Adrenal gland (tissue), 12 donors: Measurements from ENCODE around the gene ADIPOR2. TPM values are rescaled to one million over a fixed set of nuclear protein-coding genes. Genes with fewer than 3 reads are reported as not detected.

Experiments
- DNase-seq, 7 donors: peaks; one replicate each; pipeline ENCODE4 v3.0.0-alpha.2; 2019 to 2020
- H3K27ac ChIP-seq, 5 donors: fragments of 200-600 bp; sonication (generic) in 4 of 5; 1 replicate in 3 of 5; 2 replicates in 2 of 5; pipeline versions ENCODE4 v1.5.1 to v1.8.0; 2016 to 2020; ENCODE audit warnings: mild to moderate bottlenecking in 1 of 5
- H3K27me3 ChIP-seq: fragments of 200-600 bp; 2 replicates; pipeline ENCODE4 v1.8.0; 2021
- H3K36me3 ChIP-seq, 2 donors: fragments of 200-600 bp; replicated peaks in 1 of 2; 1 replicate in 1 of 2; 2 replicates in 1 of 2; pipeline versions ENCODE4 v1.5.1 to v1.8.0; 2018 to 2022
- H3K4me1 ChIP-seq, 2 donors: fragments of 200-600 bp; replicated peaks in 1 of 2; 1 replicate in 1 of 2; 2 replicates in 1 of 2; pipeline versions ENCODE4 v1.5.1 to v1.8.0; 2018 to 2021
- H3K4me3 ChIP-seq, 4 donors: fragments of 200-600 bp; sonication (generic) in 3 of 4; one replicate each; pipeline ENCODE4 v1.5.1; 2016 to 2018
- H3K9me3 ChIP-seq, 3 donors: fragments of 200-600 bp; sonication (generic) in 1 of 3; replicated peaks in 1 of 3; 1 replicate in 2 of 3; 2 replicates in 1 of 3; pipeline versions ENCODE4 v1.5.1 to v1.8.0; 2016 to 2021
- POLR2A ChIP-seq, 2 donors: fragments of 450-650 bp; IDR thresholded peaks; one replicate each; pipeline ENCODE4 v1.6.1; 2017; ENCODE audit warnings: antibody characterized with exemption in 2 of 2, mild to moderate bottlenecking in 2 of 2, moderate library complexity in 1 of 2
- WGBS, 4 donors: extraction: QIAGEN DNeasy Blood & Tissue Kit in 2 of 4; methylation state at CpG; one replicate each; pipeline versions ENCODE4 v1.1.5 to v1.1.7; 2013 to 2017; 5-methylcytosine and 5-hydroxymethylcytosine counted together
- intact Hi-C, 2 donors: fragments of 100-400 bp; cut with DNase I; formaldehyde crosslinking; loops; one replicate each; pipeline versions ENCODE4 v1.14.1 to v1.15.0; 2022 to 2023
- polyA plus RNA-seq, 3 donors: library from polyadenylated mRNA; stranded (reverse); fragments of 200-250 nt in 2 of 3; fragments of 350-450 nt in 1 of 3; fragmentation: Illumina TruSeq in 1 of 3; extraction: RNeasy Lipid Tissue Mini Kit (QIAGEN cat#74804) in 1 of 3; gene quantifications; one replicate each; pipeline ENCODE4 v1.2.3, GENCODE V29; 2013 to 2014
- total RNA-seq, 9 donors: library from RNA; depleted of rRNA in 4 of 9; stranded (reverse); fragments of >200 nt in 4 of 9; fragments of 120-200 nt in 1 of 9; fragmentation: NEBNext Ultra II Directional in 1 of 9; extraction: Animal tissue kit (Norgen Biotek cat#: 25700) in 1 of 9; gene quantifications; one replicate each; pipeline versions ENCODE4 v1.1.0 to v1.2.4, GENCODE V29; 2013 to 2023
- TF ChIP-seq, protein P1 (sequence below), 6 experiments: fragments of 450-650 bp in 4 of 6; fragments of 200-600 bp in 2 of 6; sonication (generic) in 1 of 6; IDR thresholded peaks; 1 replicate in 5 of 6; 2 replicates in 1 of 6; pipeline versions ENCODE4 v1.5.1 to v1.8.0; 2016 to 2021; ENCODE audit warnings: antibody characterized with exemption in 6 of 6, mild to moderate bottlenecking in 2 of 6, moderate library complexity in 1 of 6
- donor health status: healthy with polysubstance abuse.
- donor health status: Bipolar disorder and iron deficiency.
- donor health status: DM: yes; HTN: yes; CAD: no.
- donor health status: DM: no; HTN: no; CAD: no.
- donor health status: DM: no; HTN: no; CAD: no.
- donor health status: DM: yes; HTN: yes; CAD: no.

Gene ADIPOR2
- total and polyA plus RNA-seq, 12 donors: 46.2 to 214 (median 98.6) TPM

DNA sequence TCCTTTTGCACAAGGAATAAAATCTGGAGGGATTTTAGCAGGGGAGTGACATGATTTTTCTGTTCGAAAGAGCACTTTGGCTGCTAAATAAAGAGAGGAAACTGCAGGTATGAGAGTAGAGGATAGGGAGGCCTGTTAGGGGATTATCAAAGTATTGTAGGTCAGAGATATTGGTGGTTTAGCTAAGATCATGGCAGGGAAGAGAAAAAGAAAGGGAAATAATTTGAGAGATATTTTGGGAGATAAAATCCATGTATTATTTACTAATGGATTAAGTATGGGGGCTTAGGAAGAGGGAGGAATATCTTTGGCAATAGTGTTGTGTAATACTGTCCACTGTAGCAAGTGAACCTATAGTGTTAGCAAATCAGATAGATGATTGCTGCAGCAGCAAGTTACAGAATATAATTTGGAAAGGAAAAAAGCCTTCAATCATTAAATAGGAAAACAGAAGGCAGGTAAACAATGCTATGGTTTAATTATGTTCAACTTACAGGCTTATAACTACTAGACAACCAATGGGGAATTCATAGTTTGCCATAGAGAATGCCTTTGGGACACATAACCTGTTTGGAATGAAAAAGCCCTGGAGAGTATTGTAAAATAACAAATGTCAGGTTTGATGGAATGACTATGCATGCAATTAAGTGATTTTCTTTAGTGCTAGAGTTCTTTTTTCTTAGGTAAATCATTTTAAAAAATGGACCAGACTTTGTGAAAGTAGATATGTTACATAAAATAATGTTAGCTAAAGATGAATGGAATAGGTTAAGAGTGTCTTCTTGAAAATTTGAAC, 50.5 kb downstream of the ADIPOR2 start:
- DNase-seq: no peak
- Histone ChIP-seq H3K4me3 (no peak overlapping the region), H3K36me3 (no peaks in the 10 kb centered on the region), H3K27ac (no peak overlapping the region), H3K4me1 (peaks cover 33 to 55% of the 10 kb centered on the region in 2 donors), H3K9me3 (no peaks in the 10 kb centered on the region), H3K27me3 (no peaks in the 10 kb centered on the region)
- intact Hi-C loops: no loop called here
- 0 to 34% (median 16%) methylated on average over 1 of the region's 1 CpG for WGBS, 4 donors
- TF ChIP-seq, protein P1, sequence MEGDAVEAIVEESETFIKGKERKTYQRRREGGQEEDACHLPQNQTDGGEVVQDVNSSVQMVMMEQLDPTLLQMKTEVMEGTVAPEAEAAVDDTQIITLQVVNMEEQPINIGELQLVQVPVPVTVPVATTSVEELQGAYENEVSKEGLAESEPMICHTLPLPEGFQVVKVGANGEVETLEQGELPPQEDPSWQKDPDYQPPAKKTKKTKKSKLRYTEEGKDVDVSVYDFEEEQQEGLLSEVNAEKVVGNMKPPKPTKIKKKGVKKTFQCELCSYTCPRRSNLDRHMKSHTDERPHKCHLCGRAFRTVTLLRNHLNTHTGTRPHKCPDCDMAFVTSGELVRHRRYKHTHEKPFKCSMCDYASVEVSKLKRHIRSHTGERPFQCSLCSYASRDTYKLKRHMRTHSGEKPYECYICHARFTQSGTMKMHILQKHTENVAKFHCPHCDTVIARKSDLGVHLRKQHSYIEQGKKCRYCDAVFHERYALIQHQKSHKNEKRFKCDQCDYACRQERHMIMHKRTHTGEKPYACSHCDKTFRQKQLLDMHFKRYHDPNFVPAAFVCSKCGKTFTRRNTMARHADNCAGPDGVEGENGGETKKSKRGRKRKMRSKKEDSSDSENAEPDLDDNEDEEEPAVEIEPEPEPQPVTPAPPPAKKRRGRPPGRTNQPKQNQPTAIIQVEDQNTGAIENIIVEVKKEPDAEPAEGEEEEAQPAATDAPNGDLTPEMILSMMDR (IDR thresholded peaks at IDR 0.05): no peak
- no peak for TF ChIP-seq POLR2A (IDR thresholded peaks at IDR 0.05)

DNA sequence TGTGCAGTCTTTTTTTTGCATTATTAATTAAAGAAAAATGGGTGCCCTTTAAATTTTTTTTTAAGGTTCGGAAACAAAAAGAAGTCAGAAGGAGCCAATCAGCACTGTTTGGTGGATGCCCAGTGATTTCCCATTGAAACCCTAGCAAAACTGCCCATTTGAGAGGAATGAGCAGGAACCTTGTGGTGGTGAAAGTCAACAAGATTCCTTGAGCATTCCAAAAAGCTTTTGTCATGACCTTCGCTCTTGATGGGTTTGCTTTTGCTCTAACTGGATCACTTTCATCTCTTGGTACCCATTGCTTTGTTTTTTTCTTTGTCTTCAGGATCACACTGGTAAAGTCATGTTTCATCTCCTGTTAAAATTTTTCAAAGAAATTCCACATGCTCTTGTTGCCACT, 54.1 kb downstream of the ADIPOR2 start:
- no peaks in the 10 kb centered on the region for H3K36me3 ChIP-seq
- no peak for DNase-seq
- no peak for TF ChIP-seq POLR2A (IDR thresholded peaks at IDR 0.05)
- TF ChIP-seq, protein P1 (IDR thresholded peaks at IDR 0.05): no peak
- H3K9me3 ChIP-seq: peaks cover 0 to 9% (median 0%) of the 10 kb centered on the region in 3 donors
- H3K4me3 ChIP-seq: no peak overlapping the region
- H3K27ac ChIP-seq: no peak overlapping the region
- intact Hi-C loops: no loop called here
- H3K4me1 ChIP-seq: peaks cover 17 to 25% of the 10 kb centered on the region in 2 donors
- WGBS, 4 donors: 94 to 100% (median 97%) methylated on average over 2 of the region's 2 CpGs
- no peaks in the 10 kb centered on the region for H3K27me3 ChIP-seq

DNA sequence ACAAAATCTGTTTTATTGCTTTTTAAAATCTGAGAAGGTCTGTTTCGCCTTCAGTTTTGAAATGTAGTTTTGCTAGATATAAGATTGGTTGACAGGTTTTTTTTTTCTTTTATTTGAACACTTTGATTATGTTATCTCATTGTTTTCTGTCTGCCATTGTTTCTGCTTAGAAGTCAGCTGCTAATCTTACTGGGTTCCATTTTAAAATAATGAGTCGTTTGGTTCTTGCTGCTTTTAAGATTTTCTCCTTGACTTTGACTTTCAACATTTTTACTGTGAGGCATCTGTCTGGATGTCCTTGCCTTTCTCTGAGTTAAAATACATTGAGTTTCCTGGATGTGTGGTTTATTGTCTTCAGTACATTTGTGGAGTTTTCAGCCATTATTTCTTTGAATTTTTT, 56.7 kb downstream of the ADIPOR2 start:
- Histone ChIP-seq H3K4me3 (no peak overlapping the region), H3K4me1 (peaks cover 0 to 7% of the 10 kb centered on the region in 2 donors), H3K27ac (no peak overlapping the region), H3K27me3 (no peaks in the 10 kb centered on the region), H3K9me3 (peaks cover 0 to 9% (median 0%) of the 10 kb centered on the region in 3 donors), H3K36me3 (no peaks in the 10 kb centered on the region)
- 82 to 90% (median 83%) methylated on average over 2 of the region's 2 CpGs for WGBS, 4 donors
- DNase-seq: no peak
- TF ChIP-seq POLR2A (IDR thresholded peaks at IDR 0.05): no peak
- TF ChIP-seq, protein P1 (IDR thresholded peaks at IDR 0.05): no peak
- intact Hi-C loops: no loop called here

DNA sequence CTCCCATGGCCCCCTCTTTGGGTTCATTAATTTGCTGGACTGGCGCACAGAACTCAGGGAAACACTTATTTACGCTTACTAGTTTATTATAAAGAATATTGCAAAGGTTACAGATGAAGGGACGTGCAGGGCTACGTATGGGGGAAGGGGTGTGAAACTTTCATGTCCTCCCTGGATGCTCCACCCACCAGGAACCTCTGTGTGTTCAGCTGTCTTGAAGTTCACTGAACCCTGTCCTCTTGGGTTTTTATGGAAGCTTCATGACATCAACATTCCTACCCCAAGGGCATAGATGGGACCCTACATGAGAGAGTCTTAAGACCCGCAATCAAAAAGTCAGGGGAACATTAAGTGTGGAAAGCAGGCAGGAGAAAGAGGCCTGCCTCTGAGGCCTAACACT, 58.1 kb downstream of the ADIPOR2 start:
- no peak for TF ChIP-seq POLR2A (IDR thresholded peaks at IDR 0.05)
- TF ChIP-seq, protein P1 (IDR thresholded peaks at IDR 0.05): no peak
- Histone ChIP-seq H3K4me3 (no peak overlapping the region), H3K36me3 (peaks cover 0 to under 1% of the 10 kb centered on the region in 2 donors), H3K4me1 (peaks cover 0 to 7% of the 10 kb centered on the region in 2 donors), H3K27me3 (no peaks in the 10 kb centered on the region), H3K9me3 (peaks cover 0 to 9% (median 0%) of the 10 kb centered on the region in 3 donors), H3K27ac (no peak overlapping the region)
- DNase-seq: no peak
- intact Hi-C loops: no loop called here
- WGBS, 4 donors: 93 to 98% (median 98%) methylated on average over 5 of the region's 5 CpGs
